ENCODE results near the gene GAREM1.
"Not testable (repeated sequence)": the region's sequence is repeated elsewhere in the genome, so short reads cannot be mapped to it uniquely, and the experiment has no call there.

The GAREM1 gene

DNA sequence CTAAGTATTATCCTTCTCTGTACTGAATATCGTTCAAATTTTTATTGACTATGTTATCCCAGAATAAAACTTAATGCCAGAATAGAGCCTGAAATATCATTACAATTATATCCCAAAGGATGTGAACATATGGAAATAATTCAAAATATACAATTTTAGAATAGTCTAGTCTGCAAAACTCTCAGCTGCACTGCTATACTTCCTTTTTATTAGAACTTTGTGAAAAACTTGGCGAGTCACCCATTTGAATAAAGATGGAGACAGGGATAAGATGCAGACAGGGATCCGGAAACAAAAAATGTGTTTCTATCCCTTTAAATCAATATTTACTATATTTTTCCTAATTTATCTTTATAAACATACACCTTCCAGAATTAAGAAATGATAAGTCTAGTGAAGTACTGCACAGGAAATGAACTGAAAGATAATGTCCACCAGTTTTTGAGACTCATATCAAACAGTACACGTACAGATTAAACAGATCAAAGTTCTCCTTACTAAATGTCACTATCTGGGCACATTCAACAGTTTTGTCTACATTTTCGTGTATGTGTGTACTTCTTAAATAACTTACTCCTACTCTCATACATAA, 173.0 kb downstream of the GAREM1 start:
- Histone ChIP-seq H3K9me3 (ENCODE audit: control insufficient read depth, insufficient read depth, low read length) (no peaks in the 10 kb centered on the region), H3K27ac (ENCODE audit: low read length) (no peak overlapping the region), H3K4me1 (ENCODE audit: control insufficient read depth, insufficient read depth, low read length) (no peaks in the 10 kb centered on the region), H3K36me3 (ENCODE audit: control insufficient read depth, insufficient read depth, low read length) (no peaks in the 10 kb centered on the region), H3K4me3 (ENCODE audit: low read length) (no peak overlapping the region), H3K27me3 (ENCODE audit: control insufficient read depth, insufficient read depth, low read length) (no peaks in the 10 kb centered on the region)
- WGBS (ENCODE audit: insufficient coverage, insufficient read length), result no CpG with 5 or more reads among the region's 5 CpGs
- DNase-seq (ENCODE audit: low read depth, low spot score), result no peak

GRCh38 chr18:32296851-32297250, 173.8 kb downstream of the GAREM1 start:
- Histone ChIP-seq H3K36me3 (ENCODE audit: control insufficient read depth, insufficient read depth, low read length) (no peaks in the 10 kb centered on the region), H3K9me3 (ENCODE audit: control insufficient read depth, insufficient read depth, low read length) (no peaks in the 10 kb centered on the region), H3K4me3 (ENCODE audit: low read length) (no peak overlapping the region), H3K4me1 (ENCODE audit: control insufficient read depth, insufficient read depth, low read length) (no peaks in the 10 kb centered on the region), H3K27ac (ENCODE audit: low read length) (no peak overlapping the region), H3K27me3 (ENCODE audit: control insufficient read depth, insufficient read depth, low read length) (no peaks in the 10 kb centered on the region)
- WGBS (ENCODE audit: insufficient coverage, insufficient read length), result no CpG with 5 or more reads among the region's 2 CpGs
- no peak for DNase-seq (ENCODE audit: low read depth, low spot score)

- Histone ChIP-seq H3K27me3 (ENCODE audit: control insufficient read depth, insufficient read depth, low read length) (no peaks in the 10 kb centered on the region), H3K27ac (ENCODE audit: low read length) (no peak overlapping the region), H3K4me3 (ENCODE audit: low read length) (no peak overlapping the region), H3K36me3 (ENCODE audit: control insufficient read depth, insufficient read depth, low read length) (no peaks in the 10 kb centered on the region), H3K4me1 (ENCODE audit: control insufficient read depth, insufficient read depth, low read length) (no peaks in the 10 kb centered on the region), H3K9me3 (ENCODE audit: control insufficient read depth, insufficient read depth, low read length) (no peaks in the 10 kb centered on the region)
- no peak for DNase-seq (ENCODE audit: low read depth, low spot score)
- WGBS (ENCODE audit: insufficient coverage, insufficient read length), result no CpG with 5 or more reads among the region's 3 CpGs
Measured at GRCh38 chr18:32295604-32296003, 175.1 kb downstream of the GAREM1 start.

- H3K36me3 ChIP-seq (ENCODE audit: control insufficient read depth, insufficient read depth, low read length), result no peaks in the 10 kb centered on the region
- no peak for DNase-seq (ENCODE audit: low read depth, low spot score)
- no peak overlapping the region for H3K27ac ChIP-seq (ENCODE audit: low read length)
- no peak overlapping the region for H3K4me3 ChIP-seq (ENCODE audit: low read length)
- H3K27me3 ChIP-seq (ENCODE audit: control insufficient read depth, insufficient read depth, low read length), result no peaks in the 10 kb centered on the region
- no peaks in the 10 kb centered on the region for H3K9me3 ChIP-seq (ENCODE audit: control insufficient read depth, insufficient read depth, low read length)
- H3K4me1 ChIP-seq (ENCODE audit: control insufficient read depth, insufficient read depth, low read length), result no peaks in the 10 kb centered on the region
- WGBS (ENCODE audit: insufficient coverage, insufficient read length), result no CpG with 5 or more reads among the region's 2 CpGs
Measured at GRCh38 chr18:32293107-32293506, 177.6 kb downstream of the GAREM1 start.

GRCh38 chr18:32291623-32292022, 179.1 kb downstream of the GAREM1 start:
- H3K36me3 ChIP-seq (ENCODE audit: control insufficient read depth, insufficient read depth, low read length); DNase-seq (ENCODE audit: low read depth, low spot score); H3K27me3 ChIP-seq (ENCODE audit: control insufficient read depth, insufficient read depth, low read length); H3K9me3 ChIP-seq (ENCODE audit: control insufficient read depth, insufficient read depth, low read length); H3K4me1 ChIP-seq (ENCODE audit: control insufficient read depth, insufficient read depth, low read length); H3K4me3 ChIP-seq (ENCODE audit: low read length); H3K27ac ChIP-seq (ENCODE audit: low read length): not testable (repeated sequence)
- WGBS (ENCODE audit: insufficient coverage, insufficient read length), result no CpG with 5 or more reads among the region's 3 CpGs

DNA sequence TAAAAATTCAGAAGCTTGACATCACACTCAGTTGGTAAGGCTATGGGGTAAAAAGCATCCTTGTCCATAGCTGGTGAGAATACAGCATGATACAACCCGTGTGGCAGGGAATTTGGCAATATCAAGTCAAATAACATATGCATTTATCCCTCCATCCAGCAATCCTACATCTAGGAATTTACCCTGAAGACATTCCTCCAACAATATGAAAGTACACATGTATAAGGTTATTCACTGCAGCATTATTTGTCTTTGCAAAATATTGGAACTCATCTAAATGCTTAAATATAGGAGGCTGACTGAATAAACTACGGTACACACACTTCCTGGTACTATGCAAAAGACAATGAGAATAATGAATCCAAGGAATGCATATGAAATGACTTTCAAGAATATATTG, 179.9 kb downstream of the GAREM1 start:
- H3K9me3 ChIP-seq (ENCODE audit: control insufficient read depth, insufficient read depth, low read length), result no peaks in the 10 kb centered on the region
- H3K36me3 ChIP-seq (ENCODE audit: control insufficient read depth, insufficient read depth, low read length), result no peaks in the 10 kb centered on the region
- no peaks in the 10 kb centered on the region for H3K4me1 ChIP-seq (ENCODE audit: control insufficient read depth, insufficient read depth, low read length)
- no peaks in the 10 kb centered on the region for H3K27me3 ChIP-seq (ENCODE audit: control insufficient read depth, insufficient read depth, low read length)
- no peak for DNase-seq (ENCODE audit: low read depth, low spot score)
- H3K4me3 ChIP-seq (ENCODE audit: low read length), result no peak overlapping the region
- no CpG with 5 or more reads among the region's 2 CpGs for WGBS (ENCODE audit: insufficient coverage, insufficient read length)
- H3K27ac ChIP-seq (ENCODE audit: low read length), result no peak overlapping the region

DNA sequence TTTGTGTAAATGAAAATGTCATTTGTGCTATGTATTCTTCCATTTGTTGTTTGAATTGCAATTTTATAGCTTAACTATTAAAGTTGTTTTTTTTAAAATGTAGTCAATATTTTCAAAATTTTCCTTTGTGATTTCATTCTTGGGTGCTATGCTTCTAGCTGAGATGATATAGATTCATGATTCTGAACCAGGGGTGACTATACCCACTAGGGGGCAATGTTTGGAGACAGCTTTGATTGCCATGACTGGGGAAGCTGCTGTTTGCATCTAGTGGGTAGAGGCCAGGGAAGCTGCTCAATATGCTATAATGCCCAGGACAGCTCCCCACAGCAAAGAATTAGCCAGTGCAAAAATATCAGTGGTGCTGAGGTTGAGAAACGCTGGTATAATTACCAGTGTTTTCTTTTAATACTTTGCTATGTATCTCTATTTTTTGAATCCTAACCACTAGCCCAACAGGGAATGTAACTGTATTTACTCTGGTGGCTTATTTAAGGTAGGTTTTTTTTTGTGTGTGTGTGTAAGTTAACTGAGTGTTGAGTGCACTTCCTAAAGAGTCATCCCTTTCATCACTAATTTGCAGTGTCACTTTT, 181.1 kb downstream of the GAREM1 start:
- no CpG with 5 or more reads among the region's 1 CpG for WGBS (ENCODE audit: insufficient coverage, insufficient read length)
- Histone ChIP-seq H3K27ac (ENCODE audit: low read length) (no peak overlapping the region), H3K36me3 (ENCODE audit: control insufficient read depth, insufficient read depth, low read length) (no peaks in the 10 kb centered on the region), H3K4me3 (ENCODE audit: low read length) (no peak overlapping the region), H3K27me3 (ENCODE audit: control insufficient read depth, insufficient read depth, low read length) (no peaks in the 10 kb centered on the region; the same call in 1 of the 2 replicates), H3K4me1 (ENCODE audit: control insufficient read depth, insufficient read depth, low read length) (no peaks in the 10 kb centered on the region; the same call in 1 of the 2 replicates), H3K9me3 (ENCODE audit: control insufficient read depth, insufficient read depth, low read length) (no peaks in the 10 kb centered on the region)
- DNase-seq (ENCODE audit: low read depth, low spot score), result peak; percentile 57

- Histone ChIP-seq H3K4me3 (ENCODE audit: low read length) (no peak overlapping the region), H3K36me3 (ENCODE audit: control insufficient read depth, insufficient read depth, low read length) (no peaks in the 10 kb centered on the region), H3K27me3 (ENCODE audit: control insufficient read depth, insufficient read depth, low read length) (no peaks in the 10 kb centered on the region; the same call in 1 of the 2 replicates), H3K9me3 (ENCODE audit: control insufficient read depth, insufficient read depth, low read length) (no peaks in the 10 kb centered on the region), H3K4me1 (ENCODE audit: control insufficient read depth, insufficient read depth, low read length) (no peaks in the 10 kb centered on the region; the same call in 1 of the 2 replicates), H3K27ac (ENCODE audit: low read length) (no peak overlapping the region)
- DNase-seq (ENCODE audit: low read depth, low spot score), result no peak
- WGBS (ENCODE audit: insufficient coverage, insufficient read length), result 100% methylated on average over 2 of the region's 9 CpGs
Measured at GRCh38 chr18:32287873-32288272, 182.8 kb downstream of the GAREM1 start.

- no CpG with 5 or more reads among the region's 16 CpGs for WGBS (ENCODE audit: insufficient coverage, insufficient read length)
- Histone ChIP-seq H3K27me3 (ENCODE audit: control insufficient read depth, insufficient read depth, low read length) (no peaks in the 10 kb centered on the region; the same call in 1 of the 2 replicates), H3K4me1 (ENCODE audit: control insufficient read depth, insufficient read depth, low read length) (no peaks in the 10 kb centered on the region; the same call in 1 of the 2 replicates), H3K9me3 (ENCODE audit: control insufficient read depth, insufficient read depth, low read length) (no peaks in the 10 kb centered on the region), H3K27ac (ENCODE audit: low read length) (no peak overlapping the region), H3K4me3 (ENCODE audit: low read length) (no peak overlapping the region), H3K36me3 (ENCODE audit: control insufficient read depth, insufficient read depth, low read length) (no peaks in the 10 kb centered on the region)
- DNase-seq (ENCODE audit: low read depth, low spot score), result no peak
Measured at GRCh38 chr18:32287249-32287648, 183.4 kb downstream of the GAREM1 start.

- no CpG with 5 or more reads among the region's 5 CpGs for WGBS (ENCODE audit: insufficient coverage, insufficient read length)
- no peak for DNase-seq (ENCODE audit: low read depth, low spot score)
Measured at GRCh38 chr18:32286749-32287148, 183.9 kb downstream of the GAREM1 start.

DNA sequence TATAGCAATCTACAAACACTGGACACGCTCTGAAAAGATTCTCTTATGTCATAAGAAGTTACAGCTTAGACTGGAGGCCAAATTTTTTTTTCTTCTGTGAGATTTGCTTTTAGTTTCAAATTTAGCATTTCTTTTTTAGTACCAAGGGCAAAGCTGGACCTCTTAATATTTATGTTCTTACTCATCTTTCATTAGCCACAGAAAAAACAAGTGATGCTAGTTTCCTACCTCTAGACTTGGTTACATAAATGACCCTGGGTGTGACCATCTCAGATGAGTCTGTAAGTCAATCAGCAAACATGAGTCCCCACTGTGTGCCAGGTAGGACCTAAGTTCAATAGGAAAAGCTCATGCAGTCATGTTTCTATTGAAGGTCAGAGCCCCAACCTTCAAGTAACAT, 186.4 kb downstream of the GAREM1 start:
- no peak for DNase-seq (ENCODE audit: low read depth, low spot score)
- Histone ChIP-seq H3K36me3 (ENCODE audit: control insufficient read depth, insufficient read depth, low read length) (no peaks in the 10 kb centered on the region), H3K4me3 (ENCODE audit: low read length) (no peak overlapping the region), H3K27me3 (ENCODE audit: control insufficient read depth, insufficient read depth, low read length) (no peaks in the 10 kb centered on the region; the same call in 1 of the 2 replicates), H3K9me3 (ENCODE audit: control insufficient read depth, insufficient read depth, low read length) (no peaks in the 10 kb centered on the region), H3K27ac (ENCODE audit: low read length) (no peak overlapping the region), H3K4me1 (ENCODE audit: control insufficient read depth, insufficient read depth, low read length) (no peaks in the 10 kb centered on the region; the same call in 1 of the 2 replicates)
- no CpG with 5 or more reads among the region's 1 CpG for WGBS (ENCODE audit: insufficient coverage, insufficient read length)

More at GRCh38 chr18:32286749-32287148, 183.9 kb downstream of the GAREM1 start:
- no peaks in the 10 kb centered on the region for H3K9me3 ChIP-seq (ENCODE audit: control insufficient read depth, insufficient read depth, low read length)
- H3K4me3 ChIP-seq (ENCODE audit: low read length), result no peak overlapping the region
- no peaks in the 10 kb centered on the region; the same call in 1 of the 2 replicates for H3K27me3 ChIP-seq (ENCODE audit: control insufficient read depth, insufficient read depth, low read length)
- no peaks in the 10 kb centered on the region; the same call in 1 of the 2 replicates for H3K4me1 ChIP-seq (ENCODE audit: control insufficient read depth, insufficient read depth, low read length)
- H3K27ac ChIP-seq (ENCODE audit: low read length), result no peak overlapping the region
- H3K36me3 ChIP-seq (ENCODE audit: control insufficient read depth, insufficient read depth, low read length), result no peaks in the 10 kb centered on the region

Data from iPS DF 6.9 (cell line).